GM21367 (cell line): ENCODE data around the gene GET4.
"Not testable (repeated sequence)": the region's sequence is repeated elsewhere in the genome, so short reads cannot be mapped to it uniquely, and the experiment has no call there.

ENCODE experiments used
- ATAC-seq: cut with Tn5 transposase; IDR thresholded peaks from one replicate; pipeline ENCODE4 v1.9.1; 2021; ENCODE audit not compliant: unreplicated experiment

The GET4 gene

GRCh38 chr7:845091-845490 is 31.3 kb upstream of the GET4 start:
- ATAC-seq: no peak

GRCh38 chr7:845731-846130 is 30.6 kb upstream of the GET4 start:
- ATAC-seq: no peak

DNA sequence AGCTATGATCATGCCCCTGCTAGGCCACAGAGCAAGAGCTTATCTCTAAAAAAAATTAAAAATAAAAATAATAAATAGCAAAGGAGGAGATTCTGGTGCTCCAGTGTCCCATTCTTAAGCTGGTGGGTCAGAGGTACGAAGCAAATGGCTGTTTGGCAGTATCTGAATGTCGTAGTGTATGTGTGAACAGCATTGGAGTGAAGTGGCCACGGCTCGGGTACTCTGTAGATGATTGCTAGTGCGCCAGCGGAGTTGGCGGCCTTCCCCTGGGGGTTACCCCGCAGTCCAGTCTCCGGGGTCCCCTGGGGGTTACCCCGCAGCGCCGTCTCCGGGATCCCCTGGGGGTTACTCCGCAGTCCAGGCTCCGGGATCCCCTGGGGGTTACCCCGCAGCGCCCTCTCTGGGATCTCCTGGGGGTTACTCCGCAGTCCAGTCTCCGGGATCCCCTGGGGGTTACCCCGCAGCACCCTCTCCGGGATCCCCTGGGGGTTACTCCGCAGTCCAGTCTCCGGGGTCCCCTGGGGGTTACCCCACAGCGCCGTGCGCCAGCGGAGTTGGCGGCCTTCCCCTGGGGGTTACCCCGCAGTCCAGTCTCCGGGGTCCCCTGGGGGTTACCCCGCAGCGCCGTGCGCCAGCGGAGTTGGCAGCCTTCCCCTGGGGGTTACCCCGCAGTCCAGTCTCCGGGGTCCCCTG is 29.2 kb upstream of the GET4 start:
- ATAC-seq: not testable (repeated sequence)

DNA sequence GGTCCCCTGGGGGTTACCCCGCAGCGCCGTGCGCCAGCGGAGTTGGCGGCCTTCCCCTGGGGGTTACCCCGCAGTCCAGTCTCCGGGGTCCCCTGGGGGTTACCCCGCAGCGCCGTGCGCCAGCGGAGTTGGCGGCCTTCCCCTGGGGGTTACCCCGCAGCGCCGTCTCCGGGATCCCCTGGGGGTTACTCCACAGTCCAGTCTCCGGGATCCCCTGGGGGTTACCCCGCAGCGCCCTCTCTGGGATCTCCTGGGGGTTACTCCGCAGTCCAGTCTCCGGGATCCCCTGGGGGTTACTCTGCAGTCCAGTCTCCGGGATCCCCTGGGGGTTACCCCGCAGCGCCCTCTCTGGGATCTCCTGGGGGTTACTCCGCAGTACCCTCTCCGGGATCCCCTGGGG is 28.6 kb upstream of the GET4 start:
- ATAC-seq: not testable (repeated sequence)

DNA sequence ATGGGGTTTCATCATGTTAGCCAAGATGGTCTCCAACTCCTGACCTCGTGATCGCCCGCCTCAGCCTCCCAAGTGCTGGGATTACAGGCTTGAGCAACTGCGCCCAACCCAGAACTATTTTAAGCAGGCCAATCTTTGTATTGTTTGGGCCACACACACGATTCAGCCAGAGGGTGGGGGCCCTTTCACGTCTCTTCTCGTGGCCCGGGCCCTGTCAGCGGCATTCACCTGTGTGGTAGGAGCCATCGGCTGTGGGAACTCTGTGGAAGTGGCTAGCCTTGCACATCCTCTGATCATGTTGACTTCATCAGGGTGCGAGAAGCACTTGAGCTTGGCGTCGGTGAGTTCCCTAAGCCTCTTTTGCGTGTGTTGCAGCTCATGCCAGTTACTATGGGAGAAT is 27.2 kb upstream of the GET4 start:
- ATAC-seq: no peak

GRCh38 chr7:849781-850180 is 26.6 kb upstream of the GET4 start:
- ATAC-seq: no peak

DNA sequence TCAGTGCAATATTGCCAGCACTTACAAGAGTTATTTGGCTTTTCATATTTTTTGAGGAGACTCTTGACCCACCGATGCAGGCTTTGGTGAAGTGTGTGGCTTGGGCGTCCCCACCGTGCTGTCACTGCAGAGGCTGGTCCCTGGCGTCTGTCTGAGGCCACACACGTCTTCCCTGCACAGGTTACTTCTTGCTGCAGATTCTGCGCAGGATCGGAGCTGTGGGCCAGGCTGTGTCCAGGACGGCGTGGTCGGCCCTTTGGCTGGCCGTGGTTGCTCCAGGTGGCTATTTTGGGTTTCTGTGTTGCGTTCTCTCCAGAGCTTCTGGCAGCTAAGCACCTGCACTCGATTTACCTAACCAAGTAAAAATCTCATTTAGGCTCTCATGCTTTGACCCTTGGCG is 25.1 kb upstream of the GET4 start:
- ATAC-seq: no peak

GRCh38 chr7:853366-854117 is 22.8 kb upstream of the GET4 start:
- no peak for ATAC-seq

GRCh38 chr7:854118-854775 is 22.1 kb upstream of the GET4 start:
- ATAC-seq: no peak

- no peak for ATAC-seq
Observed at GRCh38 chr7:855686-856369, 20.5 kb upstream of the GET4 start.

GRCh38 chr7:856444-857095 is 19.8 kb upstream of the GET4 start:
- ATAC-seq: no peak

- no peak for ATAC-seq
Observed at GRCh38 chr7:857661-858060, 18.7 kb upstream of the GET4 start.

GRCh38 chr7:859359-860030 is 16.9 kb upstream of the GET4 start:
- ATAC-seq: no peak

GRCh38 chr7:860149-860548 is 16.2 kb upstream of the GET4 start:
- no peak for ATAC-seq

GRCh38 chr7:861222-861621 is 15.1 kb upstream of the GET4 start:
- ATAC-seq: no peak

DNA sequence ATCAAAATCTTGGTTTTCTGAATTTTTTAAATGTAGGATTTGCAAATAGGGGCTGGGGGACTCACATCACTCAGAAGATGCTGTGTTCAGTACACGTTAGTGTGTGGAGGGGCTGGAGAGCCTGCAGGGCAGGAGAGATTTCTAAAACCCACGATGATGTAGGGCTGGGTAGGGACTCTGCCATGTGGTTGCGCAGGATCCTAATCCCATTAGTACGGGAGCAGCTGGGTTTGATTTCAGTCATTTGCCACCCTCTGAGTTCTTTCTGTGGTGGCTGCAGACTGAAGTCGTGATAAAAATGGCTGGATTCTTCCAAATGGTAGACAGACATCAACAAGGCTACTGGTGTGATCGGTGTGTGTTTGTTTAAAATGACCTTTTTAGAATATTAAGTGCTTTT is 14.2 kb upstream of the GET4 start:
- no peak for ATAC-seq

- no peak for ATAC-seq
Observed at GRCh38 chr7:863106-863505, 13.2 kb upstream of the GET4 start.

DNA sequence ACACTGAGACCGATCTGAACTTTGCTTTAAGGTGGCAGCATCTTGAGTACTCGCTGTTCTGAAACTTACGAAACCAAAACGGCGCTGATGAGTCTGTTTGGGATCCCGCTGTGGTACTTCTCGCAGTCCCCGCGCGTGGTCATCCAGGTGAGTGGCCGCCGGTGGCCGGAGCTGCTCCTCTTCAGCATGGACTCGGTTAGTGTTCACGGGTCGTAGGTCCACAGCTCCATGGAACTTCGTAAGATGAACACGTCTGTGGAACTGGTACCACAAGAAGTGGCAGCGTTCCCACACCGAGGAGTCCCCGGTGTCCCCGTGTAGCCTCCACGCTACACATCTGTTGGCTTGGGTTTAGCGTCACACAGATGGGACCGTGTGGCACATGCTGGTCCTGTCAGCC is 10.4 kb upstream of the GET4 start:
- ATAC-seq: no peak

DNA sequence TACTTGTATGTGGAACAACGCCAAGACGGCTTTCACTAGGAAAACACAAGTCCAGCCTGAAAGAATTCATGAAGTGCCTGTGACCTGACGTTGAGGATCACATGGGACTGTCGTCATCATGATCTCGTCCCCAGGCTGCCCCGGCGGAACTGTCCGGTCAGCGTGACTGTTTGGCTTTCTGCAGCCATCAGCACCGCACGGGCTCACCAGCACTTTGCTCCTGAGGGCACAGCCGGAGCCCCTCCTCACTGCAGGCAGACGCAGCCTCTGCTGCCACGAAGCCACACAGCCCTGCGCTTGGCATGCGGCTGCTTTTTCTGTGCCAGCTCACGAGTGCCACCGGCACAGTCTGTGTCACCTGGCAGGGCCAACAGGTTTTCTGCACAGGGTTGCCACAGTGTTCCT is 9.4 kb upstream of the GET4 start:
- no peak for ATAC-seq

- ATAC-seq: no peak
Observed at GRCh38 chr7:867406-868188, 8.8 kb upstream of the GET4 start.
